K562 (cell line): ENCODE measurements around the gene XPC. TPM values are rescaled to one million over a fixed set of nuclear protein-coding genes. Genes with fewer than 3 reads are reported as not detected.
A peak's percentile ranks its signal among the peaks of the same experiment; 100 is the strongest.

Experiments
- ATAC-seq: fragments of 200-7000 bp; cut with Tn5 transposase; 3 replicates; pipeline ENCODE4 v1.9.1; 2020; ENCODE audit warnings: moderate library complexity
- BruUV-seq: library from RNA; stranded (reverse); fragments of 400-500 nt; replicated peaks from 2 replicates; lab custom pipeline; 2021; lab: Mats Ljungman, UMichigan
- CTCF ChIA-PET: fragments of 300-600 bp; formaldehyde crosslinking; extraction: SDS; loops from one replicate; lab custom pipeline; 2021; ENCODE audit warnings: low intra/inter-chr PET ratio; lab: Yijun Ruan, JAX
- POLR2A ChIA-PET: fragments of 300-600, 350-650 bp; sonication (Branson Sonifier 250); formaldehyde crosslinking; extraction: SDS; loops from one replicate; lab custom pipeline; 2021; ENCODE audit warnings: antibody characterized with exemption, inconsistent platforms; lab: Yijun Ruan, JAX
- DNase-seq, 4 experiments: peaks; one replicate each; pipeline versions ENCODE4 v3.0.0 to v3.0.0-alpha.2; 2011 to 2018; ENCODE audit warnings: low spot score in 3 of 4, mixed read lengths in 3 of 4; ENCODE audit errors: extremely low read depth in 1 of 4
- FAIRE-seq: peaks from 2 replicates; lab custom pipeline; 2011; peaks lifted over from hg19 to GRCh38; lab: Jason Lieb, UNC
- H2AFZ ChIP-seq: 2 replicates; pipeline ENCODE4 v1.6.0; 2011; ENCODE audit warnings: low read depth, low read length, control low read depth, inconsistent platforms
- H3K27ac ChIP-seq: fragments of 200-600 bp; 3 replicates; pipeline ENCODE4 v1.8.0; 2011; ENCODE audit warnings: low read depth, mild to moderate bottlenecking, control low read depth, inconsistent platforms, low read length, moderate library complexity, mixed read lengths; ENCODE audit errors: extremely low read depth
- H3K27me3 ChIP-seq, 2 experiments: fragments of 300-600 bp in 1 of 2; 2 replicates in 1 of 2; 3 replicates in 1 of 2; pipeline versions ENCODE4 v1.6.0 to v1.8.0; 2011; ENCODE audit warnings: inconsistent platforms in 2 of 2, low read length in 2 of 2, mild to moderate bottlenecking in 1 of 2, mixed read lengths in 1 of 2, moderate library complexity in 1 of 2; ENCODE audit not compliant: control insufficient read depth in 2 of 2, insufficient read depth in 2 of 2
- H3K36me3 ChIP-seq: fragments of 300-600 bp; 3 replicates; pipeline ENCODE4 v1.8.0; 2011; ENCODE audit warnings: mild to moderate bottlenecking, low read length, inconsistent platforms; ENCODE audit not compliant: control insufficient read depth, insufficient read depth
- H3K4me1 ChIP-seq, 2 experiments: fragments of 200-600 bp in 1 of 2; replicated peaks in 1 of 2; 2 replicates in 1 of 2; 3 replicates in 1 of 2; pipeline versions ENCODE4 v1.5.1 to v1.8.0; 2011; ENCODE audit warnings: inconsistent platforms in 2 of 2, low read length in 2 of 2, mild to moderate bottlenecking in 1 of 2, mixed read lengths in 1 of 2, moderate library complexity in 1 of 2; ENCODE audit not compliant: control insufficient read depth in 2 of 2, insufficient read depth in 2 of 2
- H3K4me2 ChIP-seq: 2 replicates; pipeline ENCODE4 v1.6.1; 2011; ENCODE audit warnings: low read length, control low read depth, inconsistent platforms, mixed read lengths; ENCODE audit not compliant: insufficient read depth
- H3K4me3 ChIP-seq: fragments of 200-600 bp; sonication (generic), shearing (Covaris generic); 2 replicates; pipeline ENCODE4 v1.5.1; 2016; ENCODE audit warnings: control low read depth, inconsistent platforms
- H3K79me2 ChIP-seq: fragments of 200-600 bp; 3 replicates; pipeline ENCODE4 v1.8.0; 2011; ENCODE audit warnings: low read length, inconsistent platforms; ENCODE audit not compliant: control insufficient read depth, insufficient read depth
- H3K9ac ChIP-seq, 2 experiments: 2 replicates each; pipeline versions ENCODE4 v1.6.0 to v1.6.1; 2011; ENCODE audit warnings: low read depth in 2 of 2, low read length in 2 of 2, control low read depth in 1 of 2, inconsistent platforms in 1 of 2, mild to moderate bottlenecking in 1 of 2, mixed read lengths in 1 of 2; ENCODE audit not compliant: insufficient read depth in 1 of 2
- H3K9me1 ChIP-seq: one replicate; pipeline ENCODE4 v1.6.0; 2011; ENCODE audit warnings: inconsistent platforms, mild to moderate bottlenecking, low read length, moderate library complexity; ENCODE audit not compliant: control insufficient read depth, insufficient read depth
- H3K9me3 ChIP-seq: replicated peaks from 2 replicates; pipeline ENCODE4 v1.5.1; 2011; ENCODE audit warnings: low read depth, low read length, inconsistent platforms; ENCODE audit not compliant: control insufficient read depth, insufficient read depth
- H4K20me1 ChIP-seq: replicated peaks from 2 replicates; pipeline ENCODE4 v1.6.1; 2011; ENCODE audit warnings: low read length, inconsistent platforms, mixed read lengths; ENCODE audit not compliant: control insufficient read depth, insufficient read depth
- BACH1 ChIP-seq: fragments of 200-800 bp; sonication (Bioruptor generic); IDR thresholded peaks from 2 replicates; pipeline ENCODE4 v1.6.1; 2016; ENCODE audit warnings: missing genetic modification characterization, missing compliant biosample characterization
- BHLHE40 ChIP-seq: IDR thresholded peaks from 2 replicates; pipeline ENCODE4 v1.6.1; 2011; ENCODE audit warnings: low read length, improper control_type of control experiment
- BRD9 ChIP-seq: fragments of 450-650 bp; IDR thresholded peaks from 2 replicates; pipeline ENCODE4 v1.6.1; 2018; ENCODE audit warnings: low read depth; ENCODE audit not compliant: partially characterized antibody
- GATA2 ChIP-seq: sonication (generic); formaldehyde crosslinking; IDR thresholded peaks from 2 replicates; pipeline ENCODE4 v1.4.0; 2020; ENCODE audit warnings: mild to moderate bottlenecking, missing genetic modification reagents
- HMGXB4 ChIP-seq: sonication (generic); formaldehyde crosslinking; IDR thresholded peaks from 2 replicates; pipeline ENCODE4 v1.8.1; 2023; ENCODE audit warnings: mild to moderate bottlenecking, missing genetic modification reagents
- HNRNPL ChIP-seq: fragments of 200-400 bp; formaldehyde crosslinking; IDR thresholded peaks from 2 replicates; pipeline ENCODE4 v1.6.1; 2017; ENCODE audit warnings: low read depth, mild to moderate bottlenecking, low read length
- ID3 ChIP-seq, 2 experiments: fragments of 250-450 bp in 1 of 2; fragments of 450-650 bp in 1 of 2; sonication (Bioruptor Pico) in 1 of 2; IDR thresholded peaks; 2 replicates each; pipeline versions ENCODE4 v1.6.1 to v1.8.0; 2016 to 2021; ENCODE audit warnings: mild to moderate bottlenecking in 2 of 2, moderate library complexity in 2 of 2, missing compliant biosample characterization in 1 of 2, missing genetic modification characterization in 1 of 2
- MTA3 ChIP-seq: fragments of 450-650 bp; formaldehyde crosslinking; IDR thresholded peaks from 2 replicates; pipeline ENCODE4 v1.6.1; 2017; ENCODE audit warnings: mild to moderate bottlenecking, borderline replicate concordance
- SP1 ChIP-seq: sonication (generic); formaldehyde crosslinking; IDR thresholded peaks from 2 replicates; pipeline ENCODE4 v1.8.1; 2022; ENCODE audit warnings: mild to moderate bottlenecking, missing genetic modification reagents
- STAT5A ChIP-seq: IDR thresholded peaks from 2 replicates; pipeline ENCODE4 v1.6.1; 2012; ENCODE audit warnings: low read length, inconsistent platforms, borderline replicate concordance
- TCF7L2 ChIP-seq: fragments of 150-350 bp; IDR thresholded peaks from 2 replicates; pipeline ENCODE4 v1.6.1; 2016; ENCODE audit warnings: low read depth, mild to moderate bottlenecking, low read length, moderate library complexity
- XRCC5 ChIP-seq: fragments of 200-400 bp; formaldehyde crosslinking; IDR thresholded peaks from 2 replicates; pipeline ENCODE4 v1.6.1; 2017; ENCODE audit warnings: low read depth, mild to moderate bottlenecking, low read length
- ZFP1 ChIP-seq: fragments of 450-650 bp; formaldehyde crosslinking; IDR thresholded peaks from 2 replicates; pipeline ENCODE4 v1.4.0; 2020; ENCODE audit warnings: mild to moderate bottlenecking, mixed read lengths
- ZFP30 ChIP-seq: fragments of 250-450 bp; sonication (Bioruptor Pico); IDR thresholded peaks from 2 replicates; pipeline ENCODE4 v1.8.0; 2022; ENCODE audit warnings: moderate library complexity, mild to moderate bottlenecking, inconsistent platforms, borderline replicate concordance
- ZNF140 ChIP-seq: fragments of 250-450 bp; sonication (Bioruptor Pico); IDR thresholded peaks from 2 replicates; pipeline ENCODE4 v1.8.0; 2021; ENCODE audit warnings: moderate library complexity, mild to moderate bottlenecking, inconsistent platforms
- WGBS: fragments of 100-300 bp; shearing (Covaris generic); methylation state at CpG from one replicate; pipeline ENCODE4 v1.1.6; 2016; ENCODE audit warnings: low coverage, mixed read lengths; ENCODE audit not compliant: insufficient coverage; ENCODE audit errors: missing lambda C conversion rate; 5-methylcytosine and 5-hydroxymethylcytosine counted together
- in situ Hi-C: fragments of 300-500 bp; cut with MboI; formaldehyde crosslinking; loops from 4 replicates; pipeline ENCODE4 v1.15.0; 2018; ENCODE audit warnings: inconsistent platforms, mixed read lengths
- intact Hi-C: fragments of 100-400 bp; cut with micrococcal nuclease; formaldehyde crosslinking; loops from 2 replicates; pipeline ENCODE4 v1.14.2; 2022
- polyA plus RNA-seq, 8 experiments: library from polyadenylated mRNA; depleted of rRNA in 4 of 8; stranded (reverse) in 5 of 8; unstranded in 3 of 8; fragments of >200 nt; fragmentation: Nextera tagmentation in 2 of 8; fragmentation: Illumina TruSeq in 1 of 8; extraction: Ambion mirVana in 2 of 8; extraction: Trizol in 1 of 8; gene quantifications; 2 replicates each; pipeline versions ENCODE4 v1.2.1 to v1.2.3, GENCODE V29; 2011 to 2014; ENCODE audit warnings: inconsistent platforms in 1 of 8, missing spikeins in 1 of 8
- total RNA-seq, 7 experiments: library from RNA; depleted of rRNA in 6 of 7; stranded (reverse); fragments of >200 nt in 6 of 7; fragmentation: Illumina TruSeq in 2 of 7; extraction: Trizol in 2 of 7; gene quantifications; 2 replicates each; pipeline versions ENCODE4 v1.2.1 to v1.2.3, GENCODE V29; 2011 to 2021; ENCODE audit warnings: low replicate concordance in 1 of 7

XPC gene
- total and polyA plus RNA-seq, 9 of the 15 experiments (the other 6 are each of a cell fraction or from before 2014, with no cell fraction given): 3.8 to 54.7 (median 41.3) TPM

GRCh38 chr3:14135581-14135980 is 42.8 kb downstream of the XPC start:
- Histone ChIP-seq H4K20me1 (no peaks in the 10 kb centered on the region; the same call in 1 of the 2 replicates), H3K4me1 (no peaks in the 10 kb centered on the region), H3K4me3 (no peak overlapping the region), H3K36me3 (peaks cover 77% of the 10 kb centered on the region; the same call in 2 of the 3 replicates), H3K9me1 (no peaks in the 10 kb centered on the region), H2AFZ (no peak overlapping the region), H3K79me2 (no peaks in the 10 kb centered on the region), H3K27me3 (no peaks in the 10 kb centered on the region), H3K9me3 (no peaks in the 10 kb centered on the region), H3K27ac (no peak overlapping the region), H3K9ac (no peak overlapping the region), H3K4me2 (no peak overlapping the region)
- intact Hi-C loops: no loop called here
- POLR2A ChIA-PET: interaction anchor here (0.6 to 3.6 kb wide), 3 partner anchors 10 to 186 kb away, joined by 3 to 16 read pairs (median 9); no protein-coding TSS in a partner anchor
- in situ Hi-C loops: no loop called here
- BruUV-seq: no TSS peak
- WGBS: 85% methylated on average over 11 of the region's 11 CpGs
- TF ChIP-seq ID3 (CRISPR knock-in tag; IDR thresholded peaks at IDR 0.05): no peak
- no peak for TF ChIP-seq ID3 (tag; IDR thresholded peaks at IDR 0.05)
- DNase-seq (no peak), ATAC-seq (no peak), FAIRE-seq (no peak)
- CTCF ChIA-PET: no interaction called here

GRCh38 chr3:14134291-14134690 is 44.1 kb downstream of the XPC start:
- CTCF ChIA-PET: no interaction called here
- Histone ChIP-seq H3K9me1 (no peaks in the 10 kb centered on the region), H3K9me3 (no peaks in the 10 kb centered on the region), H3K4me2 (no peak overlapping the region), H3K36me3 (peaks cover 84% of the 10 kb centered on the region; the same call in 2 of the 3 replicates), H3K4me3 (no peak overlapping the region), H3K27ac (no peak overlapping the region), H3K27me3 (no peaks in the 10 kb centered on the region), H2AFZ (no peak overlapping the region), H3K79me2 (no peaks in the 10 kb centered on the region), H3K4me1 (no peaks in the 10 kb centered on the region), H3K9ac (peak overlapping the region in 1 of 2 experiments; percentile 31; a peak in 1 of 4 replicates), H4K20me1 (no peaks in the 10 kb centered on the region; the same call in 1 of the 2 replicates)
- no peak for FAIRE-seq
- 80% methylated on average over 6 of the region's 6 CpGs for WGBS
- no peak for DNase-seq
- in situ Hi-C loops (no loop called here), intact Hi-C loops (no loop called here)
- no TSS peak for BruUV-seq
- no peak for ATAC-seq
- POLR2A ChIA-PET: interaction anchor here (1.5 to 3.6 kb wide), 2 partner anchors 9 to 11 kb away, joined by 9 to 16 read pairs; no protein-coding TSS in a partner anchor
- no peak for TF ChIP-seq STAT5A
- TF ChIP-seq ZFP30 (CRISPR knock-in tag): no peak
- TF ChIP-seq XRCC5: no peak
- no peak for TF ChIP-seq BRD9
- TF ChIP-seq TCF7L2: no peak
- no peak for TF ChIP-seq MTA3
- TF ChIP-seq HNRNPL: no peak
- no peak for TF ChIP-seq SP1
- no peak for TF ChIP-seq BACH1 (tag)
- TF ChIP-seq GATA2 (CRISPR knock-in tag): no peak
- no peak for TF ChIP-seq ZNF140 (CRISPR knock-in tag)
- TF ChIP-seq ZFP1 (CRISPR knock-in tag): no peak
- TF ChIP-seq HMGXB4 (CRISPR knock-in tag): no peak
- no peak for TF ChIP-seq BHLHE40
